HepG2 (cell line): ENCODE data around the gene RPS8. TPM values are rescaled to one million over a fixed set of nuclear protein-coding genes. Genes with fewer than 3 reads are reported as not detected.

ENCODE experiments used
- ADNP ChIP-seq: sonication (generic); formaldehyde crosslinking; IDR thresholded peaks from 2 replicates; pipeline ENCODE4 v1.4.0; 2020; ENCODE audit warnings: missing genetic modification reagents
- CREM ChIP-seq, 2 experiments: sonication (generic) in 1 of 2; formaldehyde crosslinking in 1 of 2; IDR thresholded peaks; 2 replicates each; pipeline versions ENCODE4 v1.4.0 to v1.6.1; 2016 to 2020; ENCODE audit warnings: antibody characterized with exemption in 1 of 2, mild to moderate bottlenecking in 1 of 2, missing genetic modification reagents in 1 of 2
- FOXK2 ChIP-seq: fragments of 450-650 bp; IDR thresholded peaks from 2 replicates; pipeline ENCODE4 v1.6.1; 2016
- IKZF4 ChIP-seq: sonication (generic); formaldehyde crosslinking; IDR thresholded peaks from 2 replicates; pipeline ENCODE4 v1.5.1; 2020; ENCODE audit warnings: borderline replicate concordance, mild to moderate bottlenecking, low read depth, missing genetic modification reagents; ENCODE audit errors: not compliant biosample characterization
- NFAT5 ChIP-seq: sonication (generic); formaldehyde crosslinking; IDR thresholded peaks from 2 replicates; pipeline ENCODE4 v1.4.0; 2020; ENCODE audit warnings: missing genetic modification reagents
- PPARG ChIP-seq: conservative IDR thresholded peaks from 2 replicates; pipeline ENCODE4 v1.6.1; 2016; ENCODE audit warnings: missing biosample characterization, missing genetic modification reagents
- SP5 ChIP-seq: IDR thresholded peaks from 2 replicates; pipeline ENCODE4 v1.6.1; 2016; ENCODE audit warnings: low read depth, borderline replicate concordance
- SRY ChIP-seq: sonication (generic); formaldehyde crosslinking; IDR thresholded peaks from 2 replicates; pipeline ENCODE4 v1.8.0; 2022; ENCODE audit warnings: mild to moderate bottlenecking, missing genetic modification reagents
- ZC3H13 ChIP-seq: sonication (generic); formaldehyde crosslinking; IDR thresholded peaks from 2 replicates; pipeline ENCODE4 v1.8.1; 2023; ENCODE audit warnings: mild to moderate bottlenecking, missing genetic modification reagents, moderate library complexity
- ZFP82 ChIP-seq: sonication (generic); formaldehyde crosslinking; IDR thresholded peaks from 2 replicates; pipeline ENCODE4 v1.5.1; 2020; ENCODE audit warnings: mild to moderate bottlenecking, missing genetic modification reagents, borderline replicate concordance
- ZNF264 ChIP-seq: sonication (generic); formaldehyde crosslinking; IDR thresholded peaks from 2 replicates; pipeline ENCODE4 v1.4.0; 2020; ENCODE audit warnings: missing genetic modification reagents
- ZNF274 ChIP-seq: sonication (generic); formaldehyde crosslinking; IDR thresholded peaks from 2 replicates; pipeline ENCODE4 v1.5.1; 2020; ENCODE audit warnings: mild to moderate bottlenecking, missing genetic modification reagents
- ZNF569 ChIP-seq: sonication (generic); formaldehyde crosslinking; IDR thresholded peaks from 2 replicates; pipeline ENCODE4 v1.5.0; 2020; ENCODE audit warnings: mild to moderate bottlenecking, missing genetic modification reagents, moderate library complexity, borderline replicate concordance
- ZNF614 ChIP-seq: IDR thresholded peaks from 2 replicates; pipeline ENCODE4 v1.6.1; 2018; ENCODE audit warnings: missing biosample characterization, missing genetic modification reagents, inconsistent platforms, borderline replicate concordance
- ZNF720 ChIP-seq: sonication (generic); formaldehyde crosslinking; IDR thresholded peaks from 2 replicates; pipeline ENCODE4 v1.4.0; 2020; ENCODE audit warnings: missing genetic modification reagents
- polyA plus RNA-seq, 8 experiments: library from polyadenylated mRNA; depleted of rRNA in 3 of 8; stranded (reverse) in 7 of 8; unstranded in 1 of 8; fragments of >200 nt; fragmentation: Illumina TruSeq in 4 of 8; extraction: Trizol in 4 of 8; gene quantifications; 2 replicates each; pipeline versions ENCODE4 v1.2.1 to v1.2.3, GENCODE V29; 2011 to 2016; ENCODE audit warnings: low read depth in 4 of 8, missing spikeins in 1 of 8, mixed read lengths in 1 of 8; ENCODE audit not compliant: insufficient read depth in 1 of 8
- total RNA-seq, 5 experiments: library from RNA; depleted of rRNA; stranded (reverse); fragments of >200 nt; fragmentation: Illumina TruSeq; extraction: Trizol; gene quantifications; 2 replicates each; pipeline ENCODE4 v1.2.3, GENCODE V29; 2016; ENCODE audit warnings: low read depth in 1 of 5
- TF ChIP-seq, protein P1 (sequence below): sonication (generic); formaldehyde crosslinking; IDR thresholded peaks from 2 replicates; pipeline ENCODE4 v1.4.0; 2020; ENCODE audit warnings: missing genetic modification reagents
- TF ChIP-seq, protein P2 (sequence below): IDR thresholded peaks from 2 replicates; pipeline ENCODE4 v1.6.1; 2016; ENCODE audit warnings: missing genetic modification reagents, missing compliant biosample characterization
- TF ChIP-seq, protein P3 (sequence below): sonication (generic); formaldehyde crosslinking; IDR thresholded peaks from 2 replicates; pipeline ENCODE4 v1.4.0; 2020; ENCODE audit warnings: missing genetic modification reagents, low read depth, mild to moderate bottlenecking, borderline replicate concordance
- TF ChIP-seq, protein P4 (sequence below): IDR thresholded peaks from 2 replicates; pipeline ENCODE4 v1.6.1; 2016; ENCODE audit warnings: low read depth, borderline replicate concordance

RPS8 gene
- total and polyA plus RNA-seq, 2 of the 13 experiments (the other 11 are each of a cell fraction or from before 2014, with no cell fraction given): 2,628 to 2,822 TPM

GRCh38 chr1:44775078-44775929 is at the start of gene RPS8 (continued):
- TF ChIP-seq, protein P1, sequence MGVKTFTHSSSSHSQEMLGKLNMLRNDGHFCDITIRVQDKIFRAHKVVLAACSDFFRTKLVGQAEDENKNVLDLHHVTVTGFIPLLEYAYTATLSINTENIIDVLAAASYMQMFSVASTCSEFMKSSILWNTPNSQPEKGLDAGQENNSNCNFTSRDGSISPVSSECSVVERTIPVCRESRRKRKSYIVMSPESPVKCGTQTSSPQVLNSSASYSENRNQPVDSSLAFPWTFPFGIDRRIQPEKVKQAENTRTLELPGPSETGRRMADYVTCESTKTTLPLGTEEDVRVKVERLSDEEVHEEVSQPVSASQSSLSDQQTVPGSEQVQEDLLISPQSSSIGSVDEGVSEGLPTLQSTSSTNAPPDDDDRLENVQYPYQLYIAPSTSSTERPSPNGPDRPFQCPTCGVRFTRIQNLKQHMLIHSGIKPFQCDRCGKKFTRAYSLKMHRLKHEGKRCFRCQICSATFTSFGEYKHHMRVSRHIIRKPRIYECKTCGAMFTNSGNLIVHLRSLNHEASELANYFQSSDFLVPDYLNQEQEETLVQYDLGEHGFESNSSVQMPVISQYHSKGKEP (CRISPR knock-in tag): peak; percentile 22; the same call in 1 of the 2 replicates
- TF ChIP-seq ZNF614 (CRISPR knock-in tag): no peak; the same call in 1 of the 2 replicates
- TF ChIP-seq, protein P2, sequence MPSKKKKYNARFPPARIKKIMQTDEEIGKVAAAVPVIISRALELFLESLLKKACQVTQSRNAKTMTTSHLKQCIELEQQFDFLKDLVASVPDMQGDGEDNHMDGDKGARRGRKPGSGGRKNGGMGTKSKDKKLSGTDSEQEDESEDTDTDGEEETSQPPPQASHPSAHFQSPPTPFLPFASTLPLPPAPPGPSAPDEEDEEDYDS (CRISPR knock-in tag): peak; percentile 97
- TF ChIP-seq NFAT5 (CRISPR knock-in tag): peak; percentile 83
- peak; percentile 70; the same call in 1 of the 2 replicates for TF ChIP-seq ZFP82 (CRISPR knock-in tag)
- TF ChIP-seq CREM (IDR thresholded peaks at IDR 0.05): peak; percentile 99
- TF ChIP-seq CREM (CRISPR knock-in tag; IDR thresholded peaks at IDR 0.05): peak; percentile 95
- no peak for TF ChIP-seq ZNF569
- TF ChIP-seq ZNF274: peak; percentile 81
- TF ChIP-seq, protein P3, sequence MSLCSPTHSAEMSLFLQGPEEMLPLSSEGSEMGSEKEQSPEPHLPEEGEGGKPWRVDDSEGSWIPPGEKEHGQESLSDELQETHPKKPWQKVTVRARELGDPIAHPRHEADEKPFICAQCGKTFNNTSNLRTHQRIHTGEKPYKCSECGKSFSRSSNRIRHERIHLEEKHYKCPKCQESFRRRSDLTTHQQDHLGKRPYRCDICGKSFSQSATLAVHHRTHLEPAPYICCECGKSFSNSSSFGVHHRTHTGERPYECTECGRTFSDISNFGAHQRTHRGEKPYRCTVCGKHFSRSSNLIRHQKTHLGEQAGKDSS: no peak; the same call in 1 of the 2 replicates
- TF ChIP-seq, protein P4, sequence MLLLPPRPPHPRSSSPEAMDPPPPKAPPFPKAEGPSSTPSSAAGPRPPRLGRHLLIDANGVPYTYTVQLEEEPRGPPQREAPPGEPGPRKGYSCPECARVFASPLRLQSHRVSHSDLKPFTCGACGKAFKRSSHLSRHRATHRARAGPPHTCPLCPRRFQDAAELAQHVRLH: 0 out of 2 replicates have a peak, but pooled peaks have one; percentile 39
- TF ChIP-seq ZC3H13 (CRISPR knock-in tag): no peak; the same call in 1 of the 2 replicates
- TF ChIP-seq PPARG (CRISPR knock-in tag): 0 out of 2 replicates have a peak, but pooled peaks have one; percentile 49
- no peak; the same call in 1 of the 2 replicates for TF ChIP-seq FOXK2
- TF ChIP-seq SP5 (CRISPR knock-in tag): peak; percentile 83
- TF ChIP-seq SRY (CRISPR knock-in tag): peak; percentile 92
- TF ChIP-seq ADNP (CRISPR knock-in tag): no peak
- no peak for TF ChIP-seq ZNF720 (CRISPR knock-in tag)
- peak; percentile 72; the same call in 1 of the 2 replicates for TF ChIP-seq ZNF264 (CRISPR knock-in tag)
- TF ChIP-seq IKZF4 (CRISPR knock-in tag): no peak
